H9 (cell line): ENCODE results near the gene PPP1R14C. TPM values are rescaled to one million over a fixed set of nuclear protein-coding genes. Genes with fewer than 3 reads are reported as not detected.

Experiments used
- DNase-seq: peaks from one replicate; pipeline ENCODE4 v3.0.0-alpha.2; 2017
- H2AFZ ChIP-seq: one replicate; pipeline ENCODE4 v1.6.1; 2013; ENCODE audit warnings: mild to moderate bottlenecking, low read length, control low read depth, moderate library complexity
- H2AK5ac ChIP-seq: 2 replicates; pipeline ENCODE4 v1.6.1; 2013; ENCODE audit warnings: low read length, control low read depth, mixed read lengths; ENCODE audit not compliant: insufficient read length
- H2BK120ac ChIP-seq: one replicate; pipeline ENCODE4 v1.6.1; 2013; ENCODE audit warnings: low read depth, mild to moderate bottlenecking, low read length, control low read depth, inconsistent platforms; ENCODE audit not compliant: poor library complexity, severe bottlenecking
- H2BK12ac ChIP-seq: 2 replicates; pipeline ENCODE4 v1.6.1; 2013; ENCODE audit warnings: low read length, control low read depth, mixed read lengths, low read depth; ENCODE audit not compliant: insufficient read length
- H2BK15ac ChIP-seq: 2 replicates; pipeline ENCODE4 v1.6.1; 2013; ENCODE audit warnings: low read depth, low read length, control low read depth
- H2BK20ac ChIP-seq: one replicate; pipeline ENCODE4 v1.6.1; 2013; ENCODE audit warnings: low read depth, mild to moderate bottlenecking, low read length, control low read depth, inconsistent platforms; ENCODE audit not compliant: poor library complexity, severe bottlenecking
- H2BK5ac ChIP-seq: 2 replicates; pipeline ENCODE4 v1.6.1; 2013; ENCODE audit warnings: low read length, control low read depth, mixed read lengths; ENCODE audit not compliant: insufficient read length
- H3K14ac ChIP-seq: 2 replicates; pipeline ENCODE4 v1.6.1; 2013; ENCODE audit warnings: low read length, control low read depth; ENCODE audit not compliant: insufficient read depth
- H3K18ac ChIP-seq: 2 replicates; pipeline ENCODE4 v1.6.1; 2013; ENCODE audit warnings: low read depth, mild to moderate bottlenecking, mixed read lengths, low read length, control low read depth; ENCODE audit not compliant: insufficient read length
- H3K23ac ChIP-seq: 2 replicates; pipeline ENCODE4 v1.6.1; 2013; ENCODE audit warnings: low read length, control low read depth, mixed read lengths, low read depth; ENCODE audit not compliant: insufficient read length
- H3K23me2 ChIP-seq: 2 replicates; pipeline ENCODE4 v1.6.1; 2013; ENCODE audit warnings: low read depth, mild to moderate bottlenecking, mixed read lengths, low read length, control low read depth; ENCODE audit not compliant: insufficient read length, poor library complexity, severe bottlenecking
- H3K27ac ChIP-seq: 2 replicates; pipeline ENCODE4 v1.5.1; 2013; ENCODE audit warnings: low read length, control low read depth, mixed read lengths, low read depth; ENCODE audit not compliant: insufficient read length
- H3K27me3 ChIP-seq: 2 replicates; pipeline ENCODE4 v1.6.1; 2013; ENCODE audit warnings: low read length, control low read depth, inconsistent platforms; ENCODE audit not compliant: insufficient read depth
- H3K4ac ChIP-seq: 2 replicates; pipeline ENCODE4 v1.6.1; 2013; ENCODE audit warnings: low read depth, mild to moderate bottlenecking, control low read depth, inconsistent platforms, low read length, moderate library complexity
- H3K4me1 ChIP-seq: 2 replicates; pipeline ENCODE4 v1.6.1; 2013; ENCODE audit warnings: low read length, control low read depth, inconsistent platforms; ENCODE audit not compliant: insufficient read depth
- H3K4me2 ChIP-seq: 2 replicates; pipeline ENCODE4 v1.6.1; 2013; ENCODE audit warnings: low read length, control low read depth, mixed read lengths; ENCODE audit not compliant: insufficient read length, insufficient read depth
- H3K56ac ChIP-seq: 2 replicates; pipeline ENCODE4 v1.6.1; 2013; ENCODE audit warnings: low read depth, mild to moderate bottlenecking, mixed read lengths, low read length, control low read depth; ENCODE audit not compliant: insufficient read length
- H3K79me1 ChIP-seq: 2 replicates; pipeline ENCODE4 v1.6.1; 2013; ENCODE audit warnings: low read depth, mild to moderate bottlenecking, moderate library complexity, low read length, control low read depth, inconsistent platforms; ENCODE audit not compliant: insufficient read depth, poor library complexity, severe bottlenecking
- H3K79me2 ChIP-seq: 2 replicates; pipeline ENCODE4 v1.6.1; 2013; ENCODE audit warnings: low read length, control low read depth, inconsistent platforms; ENCODE audit not compliant: insufficient read depth
- H3K9ac ChIP-seq: 2 replicates; pipeline ENCODE4 v1.6.1; 2013; ENCODE audit warnings: low read length, control low read depth, mixed read lengths; ENCODE audit not compliant: insufficient read length; ENCODE audit errors: extremely low read depth
- H3K9me3 ChIP-seq: one replicate; pipeline ENCODE4 v1.6.1; 2013; ENCODE audit warnings: low read depth, low read length, inconsistent platforms; ENCODE audit not compliant: control insufficient read depth
- H3T11ph ChIP-seq: one replicate; pipeline ENCODE4 v1.6.1; 2013; ENCODE audit warnings: mild to moderate bottlenecking, low read length, control low read depth, inconsistent platforms
- H4K20me1 ChIP-seq: one replicate; pipeline ENCODE4 v1.6.1; 2013; ENCODE audit not compliant: control insufficient read depth, insufficient read length, insufficient read depth
- H4K5ac ChIP-seq: 2 replicates; pipeline ENCODE4 v1.6.1; 2013; ENCODE audit warnings: low read depth, mild to moderate bottlenecking, mixed read lengths, low read length, control low read depth; ENCODE audit not compliant: insufficient read length
- H4K8ac ChIP-seq: replicated peaks from 2 replicates; pipeline ENCODE4 v1.6.1; 2013; ENCODE audit warnings: low read length, control low read depth, mixed read lengths, low read depth; ENCODE audit not compliant: insufficient read length
- H4K91ac ChIP-seq: 2 replicates; pipeline ENCODE4 v1.6.1; 2013; ENCODE audit warnings: low read depth, mild to moderate bottlenecking, moderate library complexity, mixed read lengths, low read length, control low read depth; ENCODE audit not compliant: insufficient read length
- H3K27ac Mint-ChIP-seq, 3 experiments: 2 replicates in 2 of 3; 3 replicates in 1 of 3; pipeline ENCODE4 v1.8.0; 2020 to 2021; ENCODE audit warnings: mixed read lengths in 3 of 3, mild to moderate bottlenecking in 1 of 3, moderate library complexity in 1 of 3
- H3K27me3 Mint-ChIP-seq: 2 replicates; pipeline ENCODE4 v1.8.0; 2021; ENCODE audit warnings: low read depth, mild to moderate bottlenecking, moderate library complexity, mixed read lengths
- H3K36me3 Mint-ChIP-seq, 3 experiments: 2 replicates in 2 of 3; 3 replicates in 1 of 3; pipeline ENCODE4 v1.8.0; 2020 to 2021; ENCODE audit warnings: low read depth in 3 of 3, mixed read lengths in 3 of 3; ENCODE audit not compliant: insufficient read depth in 1 of 3
- H3K4me1 Mint-ChIP-seq, 2 experiments: 2 replicates each; pipeline ENCODE4 v1.8.0; 2020; ENCODE audit warnings: mixed read lengths in 2 of 2
- H3K4me3 Mint-ChIP-seq, 2 experiments: 2 replicates in 1 of 2; 3 replicates in 1 of 2; pipeline ENCODE4 v1.8.0; 2020 to 2021; ENCODE audit warnings: mild to moderate bottlenecking in 2 of 2, mixed read lengths in 2 of 2, moderate library complexity in 1 of 2
- H3K9me3 Mint-ChIP-seq, 2 experiments: 2 replicates in 1 of 2; 3 replicates in 1 of 2; pipeline ENCODE4 v1.8.0; 2020; ENCODE audit warnings: mild to moderate bottlenecking in 2 of 2, mixed read lengths in 2 of 2, moderate library complexity in 1 of 2
- WGBS: extraction: QIAGEN DNeasy Blood & Tissue Kit; methylation state at CpG from one replicate; pipeline ENCODE4 v1.1.7; 2013; ENCODE audit warnings: missing lambda C conversion rate, low lambda C conversion rate, mixed read lengths; ENCODE audit not compliant: insufficient read length; ENCODE audit errors: extremely low coverage; 5-methylcytosine and 5-hydroxymethylcytosine counted together
- total RNA-seq: library from RNA; stranded (reverse); gene quantifications from 2 replicates; pipeline ENCODE4 v1.2.1, GENCODE V29; 2021
- TF ChIP-seq, protein P1 (sequence below): fragments of 200-600 bp; sonication (generic); conservative IDR thresholded peaks from 3 replicates; pipeline ENCODE4 v1.8.0; 2021; ENCODE audit warnings: antibody characterized with exemption, mild to moderate bottlenecking

Gene PPP1R14C
- total RNA-seq, 1 experiment from 2014 or later, result 0.37 TPM

DNA sequence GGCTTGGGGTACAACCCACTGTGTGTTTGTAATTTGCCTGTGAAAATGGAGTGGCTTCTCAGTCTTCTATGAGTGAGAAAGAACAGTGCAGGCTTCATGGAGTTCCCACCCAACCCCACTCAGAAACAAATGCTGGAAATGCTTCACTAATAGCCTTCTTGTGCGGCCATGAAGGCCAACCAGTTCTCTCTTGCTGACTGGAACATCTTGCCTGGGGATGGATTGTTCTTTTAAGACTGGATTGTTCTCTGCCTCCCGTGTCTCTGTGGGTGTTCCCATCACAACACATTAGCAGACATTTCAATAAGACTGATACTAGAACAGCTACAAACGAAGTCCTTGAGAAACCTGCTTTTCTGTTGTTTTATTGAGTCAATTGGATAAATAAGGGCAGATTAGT lies 110.6 kb downstream of the PPP1R14C start:
- Histone ChIP-seq H2BK20ac (no peak overlapping the region), H3K56ac (no peak overlapping the region), H2AFZ (no peak overlapping the region), H2AK5ac (no peak overlapping the region), H3K9me3 (no peaks in the 10 kb centered on the region), H3K4me2 (no peak overlapping the region), H2BK5ac (no peak overlapping the region), H4K5ac (no peak overlapping the region), H3K9ac (no peak overlapping the region), H3K79me1 (no peaks in the 10 kb centered on the region), H3T11ph (no peak overlapping the region), H3K23me2 (no peaks in the 10 kb centered on the region), H3K14ac (no peak overlapping the region), H3K27me3 (no peaks in the 10 kb centered on the region), H3K4me1 (no peaks in the 10 kb centered on the region), H3K27ac (no peak overlapping the region), H4K20me1 (peaks cover 2% of the 10 kb centered on the region), H4K91ac (no peak overlapping the region), H2BK120ac (no peak overlapping the region), H3K79me2 (no peaks in the 10 kb centered on the region), H4K8ac (no peak overlapping the region), H3K4ac (no peak overlapping the region), H2BK12ac (no peak overlapping the region), H2BK15ac (no peak overlapping the region), H3K23ac (no peak overlapping the region), H3K18ac (no peak overlapping the region)
- no CpG with 5 or more reads among the region's 3 CpGs for WGBS
- no peak for DNase-seq
- H3K4me1 Mint-ChIP-seq, result peaks cover 10 to 18% of the 10 kb centered on the region in 2 experiments
- TF ChIP-seq, protein P1, sequence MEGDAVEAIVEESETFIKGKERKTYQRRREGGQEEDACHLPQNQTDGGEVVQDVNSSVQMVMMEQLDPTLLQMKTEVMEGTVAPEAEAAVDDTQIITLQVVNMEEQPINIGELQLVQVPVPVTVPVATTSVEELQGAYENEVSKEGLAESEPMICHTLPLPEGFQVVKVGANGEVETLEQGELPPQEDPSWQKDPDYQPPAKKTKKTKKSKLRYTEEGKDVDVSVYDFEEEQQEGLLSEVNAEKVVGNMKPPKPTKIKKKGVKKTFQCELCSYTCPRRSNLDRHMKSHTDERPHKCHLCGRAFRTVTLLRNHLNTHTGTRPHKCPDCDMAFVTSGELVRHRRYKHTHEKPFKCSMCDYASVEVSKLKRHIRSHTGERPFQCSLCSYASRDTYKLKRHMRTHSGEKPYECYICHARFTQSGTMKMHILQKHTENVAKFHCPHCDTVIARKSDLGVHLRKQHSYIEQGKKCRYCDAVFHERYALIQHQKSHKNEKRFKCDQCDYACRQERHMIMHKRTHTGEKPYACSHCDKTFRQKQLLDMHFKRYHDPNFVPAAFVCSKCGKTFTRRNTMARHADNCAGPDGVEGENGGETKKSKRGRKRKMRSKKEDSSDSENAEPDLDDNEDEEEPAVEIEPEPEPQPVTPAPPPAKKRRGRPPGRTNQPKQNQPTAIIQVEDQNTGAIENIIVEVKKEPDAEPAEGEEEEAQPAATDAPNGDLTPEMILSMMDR, result no peak
- H3K27ac Mint-ChIP-seq, result no peak overlapping the region
- H3K4me3 Mint-ChIP-seq, result no peak overlapping the region
- H3K27me3 Mint-ChIP-seq, result peaks cover 9% of the 10 kb centered on the region
- peaks cover 4% of the 10 kb centered on the region in 2 experiments; a peak in 3 of 5 replicates for H3K9me3 Mint-ChIP-seq
- H3K36me3 Mint-ChIP-seq, result peaks cover 0 to 5% (median 0%) of the 10 kb centered on the region in 3 experiments; a peak in 2 of 7 replicates
